Transverse colon (tissue), 4 donors: ENCODE results near the gene GNB1. TPM values are rescaled to one million over a fixed set of nuclear protein-coding genes. Genes with fewer than 3 reads are reported as not detected.

Experiments used
- DNase-seq: peaks from one replicate; pipeline ENCODE4 v3.0.0-alpha.2; 2019
- H3K27ac ChIP-seq, 4 donors: fragments of 200-600 bp; sonication (generic); 2 replicates each; pipeline ENCODE4 v1.5.1; 2016 to 2018; ENCODE audit warnings: inconsistent platforms in 4 of 4
- H3K27me3 ChIP-seq: fragments of 200-600 bp; sonication (generic); 2 replicates; pipeline ENCODE4 v1.5.1; 2017; ENCODE audit warnings: inconsistent platforms
- H3K36me3 ChIP-seq, 4 donors: fragments of 200-600 bp; sonication (generic); 2 replicates each; pipeline ENCODE4 v1.5.1; 2017 to 2019; ENCODE audit warnings: inconsistent platforms in 4 of 4
- H3K4me1 ChIP-seq, 4 donors: fragments of 200-600 bp; sonication (generic); 2 replicates each; pipeline ENCODE4 v1.5.1; 2017 to 2020; ENCODE audit warnings: inconsistent platforms in 4 of 4
- H3K4me3 ChIP-seq, 4 donors: fragments of 200-600 bp; sonication (generic); 1 replicate in 1 of 4; 2 replicates in 3 of 4; pipeline versions ENCODE4 v1.5.1 to v1.6.1; 2017 to 2019; ENCODE audit warnings: inconsistent platforms in 4 of 4
- H3K9me3 ChIP-seq, 2 donors: fragments of 200-600 bp; sonication (generic); 2 replicates each; pipeline ENCODE4 v1.5.1; 2017 to 2019; ENCODE audit warnings: inconsistent platforms in 2 of 2
- CTCF ChIP-seq, 5 experiments: fragments of 200-600 bp in 3 of 5; fragments of 450-650 bp in 2 of 5; sonication (generic) in 3 of 5; IDR thresholded peaks; 1 replicate in 2 of 5; 2 replicates in 3 of 5; pipeline ENCODE4 v1.5.1; 2016 to 2017; ENCODE audit warnings: antibody characterized with exemption in 5 of 5, inconsistent platforms in 3 of 5, mild to moderate bottlenecking in 2 of 5, moderate library complexity in 1 of 5
- EP300 ChIP-seq: sonication (generic); formaldehyde crosslinking; IDR thresholded peaks from one replicate; pipeline ENCODE4 v1.6.1; 2017; ENCODE audit warnings: antibody characterized with exemption, low read depth
- POLR2A ChIP-seq: fragments of 450-650 bp; IDR thresholded peaks from one replicate; pipeline ENCODE4 v1.6.1; 2016; ENCODE audit warnings: antibody characterized with exemption, mild to moderate bottlenecking, moderate library complexity
- POLR2AphosphoS5 ChIP-seq, 3 donors: sonication (generic); formaldehyde crosslinking; IDR thresholded peaks; one replicate each; pipeline ENCODE4 v1.6.1; 2016; ENCODE audit warnings: antibody characterized with exemption in 3 of 3
- WGBS, 2 donors: methylation state at CpG; one replicate each; pipeline ENCODE4 v1.1.5; 2018; ENCODE audit warnings: low coverage in 1 of 2; 5-methylcytosine and 5-hydroxymethylcytosine counted together
- in situ Hi-C, 4 donors: fragments of 200-750 bp; cut with MboI; loops; one replicate each; pipeline versions ENCODE4 v1.15.0 to v1.15.1; 2017; ENCODE audit warnings: low sequenced_read_pairs in 3 of 4, low pct_ligation_motif_present in 1 of 4, low pct_unique_long_range_greater_than_20kb in 1 of 4
- intact Hi-C: fragments of 100-400 bp; cut with DNase I; formaldehyde crosslinking; loops from one replicate; pipeline ENCODE4 v1.15.1; 2023; ENCODE audit warnings: low total_unique reads
- total RNA-seq, 4 donors: library from RNA; depleted of rRNA; stranded (reverse); fragments of >200 nt; gene quantifications; one replicate each; pipeline ENCODE4 v1.1.0, GENCODE V29; 2016

GNB1 gene
- total RNA-seq, 4 donors from 2014 or later, result 123 to 191 (median 174) TPM

- 71% methylated on average over 2 of the region's 6 CpGs; no CpG with 5 or more reads in 1 of the 2 donors for WGBS, 2 donors
- H3K4me1 ChIP-seq, result peaks cover 15 to 27% (median 24%) of the 10 kb centered on the region in 4 donors
- no peak overlapping the region for H3K4me3 ChIP-seq
- intact Hi-C loops, result no loop called here
- H3K27me3 ChIP-seq, result no peaks in the 10 kb centered on the region
- H3K36me3 ChIP-seq, result no peaks in the 10 kb centered on the region
- in situ Hi-C loops, result no loop called here
- no peak overlapping the region for H3K27ac ChIP-seq
- H3K9me3 ChIP-seq, result no peaks in the 10 kb centered on the region
- peak; percentile 11 for DNase-seq
- TF ChIP-seq EP300 (no peak), POLR2A (no peak), POLR2AphosphoS5 (IDR thresholded peaks at IDR 0.05) (no peak), CTCF (IDR thresholded peaks at IDR 0.05) (no peak)
Observed at GRCh38 chr1:1921459-1921862, 30.6 kb upstream of the GNB1 start.

- Histone ChIP-seq H3K4me1 (peaks cover 15 to 33% (median 27%) of the 10 kb centered on the region in 4 donors), H3K4me3 (no peak overlapping the region), H3K27ac (no peak overlapping the region), H3K36me3 (no peaks in the 10 kb centered on the region), H3K27me3 (no peaks in the 10 kb centered on the region), H3K9me3 (no peaks in the 10 kb centered on the region)
- in situ Hi-C loops, result no loop called here
- intact Hi-C loops, result no loop called here
- TF ChIP-seq POLR2A, result no peak
- TF ChIP-seq EP300, result no peak
- TF ChIP-seq CTCF (IDR thresholded peaks at IDR 0.05), result no peak
- TF ChIP-seq POLR2AphosphoS5 (IDR thresholded peaks at IDR 0.05), result no peak
- peak; percentile 13 for DNase-seq
- 88% methylated on average over 24 of the region's 27 CpGs; no CpG with 5 or more reads in 1 of the 2 donors for WGBS, 2 donors
Observed at GRCh38 chr1:1920608-1921458, 29.9 kb upstream of the GNB1 start.

- Histone ChIP-seq H3K4me3 (peak overlapping the region in 1 of 4 donors; percentile 52), H3K4me1 (peaks cover 15 to 37% (median 30%) of the 10 kb centered on the region in 4 donors), H3K9me3 (no peaks in the 10 kb centered on the region), H3K27ac (peak overlapping the region; percentile 72 to 83 (median 79)), H3K36me3 (no peaks in the 10 kb centered on the region), H3K27me3 (no peaks in the 10 kb centered on the region)
- 82% methylated on average over 6 of the region's 6 CpGs; no CpG with 5 or more reads in 1 of the 2 donors for WGBS, 2 donors
- TF ChIP-seq POLR2A (no peak), POLR2AphosphoS5 (IDR thresholded peaks at IDR 0.05) (no peak), EP300 (no peak), CTCF (IDR thresholded peaks at IDR 0.05) (no peak)
- DNase-seq, result peak; percentile 15
- intact Hi-C loops (no loop called here), in situ Hi-C loops (no loop called here)
Observed at GRCh38 chr1:1920057-1920607, 29.2 kb upstream of the GNB1 start.

- Histone ChIP-seq H3K9me3 (no peaks in the 10 kb centered on the region), H3K36me3 (no peaks in the 10 kb centered on the region), H3K27ac (peak overlapping the region; percentile 72 to 83 (median 79)), H3K27me3 (no peaks in the 10 kb centered on the region), H3K4me1 (peaks cover 15 to 37% (median 30%) of the 10 kb centered on the region in 4 donors), H3K4me3 (peak overlapping the region in 3 of 4 donors; percentile 42 to 52 (median 46))
- DNase-seq, result peak; percentile 100
- in situ Hi-C loops (no loop called here), intact Hi-C loops (no loop called here)
- 11% methylated on average over 44 of the region's 62 CpGs; no CpG with 5 or more reads in 1 of the 2 donors for WGBS, 2 donors
- TF ChIP-seq EP300, result no peak
- no peak for TF ChIP-seq CTCF (IDR thresholded peaks at IDR 0.05)
- peak; percentile 3 for TF ChIP-seq POLR2A
- peak in 2 of 3 donors; percentile 54 to 55 for TF ChIP-seq POLR2AphosphoS5 (IDR thresholded peaks at IDR 0.05)
Observed at GRCh38 chr1:1919304-1920056, 28.6 kb upstream of the GNB1 start.
